IPS-11a (cell line): ENCODE measurements around the gene DACT2.
A peak's percentile ranks its signal among the peaks of the same experiment; 100 is the strongest.
"Not testable (repeated sequence)": the region's sequence is repeated elsewhere in the genome, so short reads cannot be mapped to it uniquely, and the experiment has no call there.

ENCODE experiments used
- H3K4me3 ChIP-seq: one replicate; pipeline ENCODE4 v1.5.1; 2013; ENCODE audit warnings: low read depth, low read length, control low read depth

DACT2 gene

GRCh38 chr6:168319279-168320111 lies at the start of gene DACT2:
Gene DACT2 (minus strand): TSS chr6:168319777. CDS start chr6:168319633, 144 bp downstream.
- peak within 1 kb of the TSS; percentile 38 for H3K4me3 ChIP-seq

GRCh38 chr6:168368936-168369335 lies 49.4 kb upstream of the DACT2 start:
- H3K4me3 ChIP-seq, result no peak overlapping the region

- no peak overlapping the region for H3K4me3 ChIP-seq
Observed at GRCh38 chr6:168368066-168368820, 48.7 kb upstream of the DACT2 start.

GRCh38 chr6:168367285-168367751 lies 47.7 kb upstream of the DACT2 start:
- H3K4me3 ChIP-seq, result no peak overlapping the region

- no peak overlapping the region for H3K4me3 ChIP-seq
Observed at GRCh38 chr6:168366473-168366872, 46.9 kb upstream of the DACT2 start.

- no peak overlapping the region for H3K4me3 ChIP-seq
Observed at GRCh38 chr6:168365422-168366165, 46.0 kb upstream of the DACT2 start.

GRCh38 chr6:168364793-168365421 lies 45.3 kb upstream of the DACT2 start:
- H3K4me3 ChIP-seq, result no peak overlapping the region

- H3K4me3 ChIP-seq, result no peak overlapping the region
Observed at GRCh38 chr6:168363811-168364792, 44.5 kb upstream of the DACT2 start.

GRCh38 chr6:168363302-168363701 lies 43.7 kb upstream of the DACT2 start:
- H3K4me3 ChIP-seq, result no peak overlapping the region

GRCh38 chr6:168362276-168362990 lies 42.9 kb upstream of the DACT2 start:
- no peak overlapping the region for H3K4me3 ChIP-seq

- no peak overlapping the region for H3K4me3 ChIP-seq
Observed at GRCh38 chr6:168361766-168362165, 42.2 kb upstream of the DACT2 start.

GRCh38 chr6:168359794-168360193 lies 40.2 kb upstream of the DACT2 start:
- H3K4me3 ChIP-seq, result no peak overlapping the region

- no peak overlapping the region for H3K4me3 ChIP-seq
Observed at GRCh38 chr6:168358842-168359420, 39.4 kb upstream of the DACT2 start.

GRCh38 chr6:168356872-168357271 lies 37.3 kb upstream of the DACT2 start:
- H3K4me3 ChIP-seq, result not testable (repeated sequence)

GRCh38 chr6:168355716-168356522 lies 36.3 kb upstream of the DACT2 start:
- no peak overlapping the region for H3K4me3 ChIP-seq

- no peak overlapping the region for H3K4me3 ChIP-seq
Observed at GRCh38 chr6:168354338-168354737, 34.8 kb upstream of the DACT2 start.

- H3K4me3 ChIP-seq, result no peak overlapping the region
Observed at GRCh38 chr6:168353041-168353440, 33.5 kb upstream of the DACT2 start.

- H3K4me3 ChIP-seq, result no peak overlapping the region
Observed at GRCh38 chr6:168352096-168352495, 32.5 kb upstream of the DACT2 start.
